Breast epithelium (tissue), 3 donors: ENCODE data around the gene RCC1.

ENCODE experiments used
- CTCF ChIP-seq, 3 donors: fragments of 450-650 bp; IDR thresholded peaks; one replicate each; pipeline ENCODE4 v1.5.1; 2016 to 2017; ENCODE audit warnings: antibody characterized with exemption in 3 of 3, mild to moderate bottlenecking in 3 of 3, moderate library complexity in 3 of 3
- POLR2A ChIP-seq: fragments of 450-650 bp; IDR thresholded peaks from one replicate; pipeline ENCODE4 v1.6.1; 2016; ENCODE audit warnings: antibody characterized with exemption, mild to moderate bottlenecking, moderate library complexity

- no peak for TF ChIP-seq POLR2A
- TF ChIP-seq CTCF (IDR thresholded peaks at IDR 0.05) = no peak
These were observed 6.3 kb upstream of the RCC1 start for GRCh38 chr1:28499553-28499952.
